H1 (cell line): ENCODE results near the gene DNM2. TPM values are rescaled to one million over a fixed set of nuclear protein-coding genes. Genes with fewer than 3 reads are reported as not detected.

Experiments
- CREB1 ChIP-seq: IDR thresholded peaks from 2 replicates; pipeline ENCODE4 v1.6.1; 2012; ENCODE audit warnings: inconsistent platforms
- MAFK ChIP-seq: IDR thresholded peaks from 2 replicates; pipeline ENCODE4 v1.6.1; 2012; ENCODE audit warnings: low read depth, mild to moderate bottlenecking, improper control_type of control experiment, low read length
- SP2 ChIP-seq: IDR thresholded peaks from 2 replicates; pipeline ENCODE4 v1.6.1; 2012; ENCODE audit warnings: mild to moderate bottlenecking, low read length, inconsistent platforms
- TAF1 ChIP-seq: IDR thresholded peaks from 2 replicates; pipeline ENCODE4 v1.6.1; 2011; ENCODE audit warnings: mild to moderate bottlenecking, low read depth, low read length
- polyA plus RNA-seq, 7 experiments: library from polyadenylated mRNA; depleted of rRNA in 3 of 7; stranded (reverse) in 5 of 7; unstranded in 2 of 7; fragments of >200 nt in 5 of 7; fragments of 200-250 nt in 2 of 7; gene quantifications; 1 replicate in 5 of 7; 2 replicates in 1 of 7; 4 replicates in 1 of 7; pipeline versions ENCODE4 v1.2.1 to v1.2.3, GENCODE V29; 2011 to 2013; ENCODE audit warnings: missing spikeins in 2 of 7, mixed read lengths in 2 of 7
- total RNA-seq: library from RNA; stranded (reverse); fragmentation: NEBNext Ultra II Directional; extraction: Animal tissue kit (Norgen Biotek cat#: 25700); gene quantifications from 2 replicates; pipeline ENCODE4 v1.2.1, GENCODE V29; 2021

Gene DNM2
- total and polyA plus RNA-seq, 2 of the 8 experiments (the other 6 are each of a cell fraction or from before 2014, with no cell fraction given): 61.9 to 120 TPM

GRCh38 chr19:10784257-10784656 lies 66.4 kb downstream of the DNM2 start (continued):
- no peak for TF ChIP-seq CREB1
- no peak for TF ChIP-seq SP2
- TF ChIP-seq TAF1: no peak
- TF ChIP-seq MAFK: no peak
